Adrenal gland (tissue), 12 donors: ENCODE data around the gene SBNO2. TPM values are rescaled to one million over a fixed set of nuclear protein-coding genes. Genes with fewer than 3 reads are reported as not detected.
A peak's percentile ranks its signal among the peaks of the same experiment; 100 is the strongest.

Experiments
- DNase-seq, 7 donors: peaks; one replicate each; pipeline ENCODE4 v3.0.0-alpha.2; 2019 to 2020
- H3K27ac ChIP-seq, 5 donors: fragments of 200-600 bp; sonication (generic) in 4 of 5; 1 replicate in 3 of 5; 2 replicates in 2 of 5; pipeline versions ENCODE4 v1.5.1 to v1.8.0; 2016 to 2020; ENCODE audit warnings: mild to moderate bottlenecking in 1 of 5
- H3K27me3 ChIP-seq: fragments of 200-600 bp; 2 replicates; pipeline ENCODE4 v1.8.0; 2021
- H3K36me3 ChIP-seq, 2 donors: fragments of 200-600 bp; replicated peaks in 1 of 2; 1 replicate in 1 of 2; 2 replicates in 1 of 2; pipeline versions ENCODE4 v1.5.1 to v1.8.0; 2018 to 2022
- H3K4me1 ChIP-seq, 2 donors: fragments of 200-600 bp; replicated peaks in 1 of 2; 1 replicate in 1 of 2; 2 replicates in 1 of 2; pipeline versions ENCODE4 v1.5.1 to v1.8.0; 2018 to 2021
- H3K4me3 ChIP-seq, 4 donors: fragments of 200-600 bp; sonication (generic) in 3 of 4; one replicate each; pipeline ENCODE4 v1.5.1; 2016 to 2018
- H3K9me3 ChIP-seq, 3 donors: fragments of 200-600 bp; sonication (generic) in 1 of 3; replicated peaks in 1 of 3; 1 replicate in 2 of 3; 2 replicates in 1 of 3; pipeline versions ENCODE4 v1.5.1 to v1.8.0; 2016 to 2021
- CTCF ChIP-seq, 6 experiments: fragments of 450-650 bp in 4 of 6; fragments of 200-600 bp in 2 of 6; sonication (generic) in 1 of 6; IDR thresholded peaks; 1 replicate in 5 of 6; 2 replicates in 1 of 6; pipeline versions ENCODE4 v1.5.1 to v1.8.0; 2016 to 2021; ENCODE audit warnings: antibody characterized with exemption in 6 of 6, mild to moderate bottlenecking in 2 of 6, moderate library complexity in 1 of 6
- POLR2A ChIP-seq, 2 donors: fragments of 450-650 bp; IDR thresholded peaks; one replicate each; pipeline ENCODE4 v1.6.1; 2017; ENCODE audit warnings: antibody characterized with exemption in 2 of 2, mild to moderate bottlenecking in 2 of 2, moderate library complexity in 1 of 2
- WGBS, 4 donors: extraction: QIAGEN DNeasy Blood & Tissue Kit in 2 of 4; methylation state at CpG; one replicate each; pipeline versions ENCODE4 v1.1.5 to v1.1.7; 2013 to 2017; 5-methylcytosine and 5-hydroxymethylcytosine counted together
- intact Hi-C, 2 donors: fragments of 100-400 bp; cut with DNase I; formaldehyde crosslinking; loops; one replicate each; pipeline versions ENCODE4 v1.14.1 to v1.15.0; 2022 to 2023
- polyA plus RNA-seq, 3 donors: library from polyadenylated mRNA; stranded (reverse); fragments of 200-250 nt in 2 of 3; fragments of 350-450 nt in 1 of 3; fragmentation: Illumina TruSeq in 1 of 3; extraction: RNeasy Lipid Tissue Mini Kit (QIAGEN cat#74804) in 1 of 3; gene quantifications; one replicate each; pipeline ENCODE4 v1.2.3, GENCODE V29; 2013 to 2014
- total RNA-seq, 9 donors: library from RNA; depleted of rRNA in 4 of 9; stranded (reverse); fragments of >200 nt in 4 of 9; fragments of 120-200 nt in 1 of 9; fragmentation: NEBNext Ultra II Directional in 1 of 9; extraction: Animal tissue kit (Norgen Biotek cat#: 25700) in 1 of 9; gene quantifications; one replicate each; pipeline versions ENCODE4 v1.1.0 to v1.2.4, GENCODE V29; 2013 to 2023
- donor health status: healthy with polysubstance abuse.
- donor health status: Bipolar disorder and iron deficiency.
- donor health status: DM: yes; HTN: yes; CAD: no.
- donor health status: DM: no; HTN: no; CAD: no.
- donor health status: DM: no; HTN: no; CAD: no.
- donor health status: DM: yes; HTN: yes; CAD: no.

Gene SBNO2
- total and polyA plus RNA-seq, 12 donors = 13.6 to 176 (median 74.7) TPM

GRCh38 chr19:1154731-1155351 is 19.2 kb downstream of the SBNO2 start:
- peak overlapping the region in 1 of 4 donors; percentile 37 for H3K4me3 ChIP-seq
- peaks cover 40 to 58% of the 10 kb centered on the region in 2 donors for H3K4me1 ChIP-seq
- H3K27ac ChIP-seq = peak overlapping the region; percentile 90 to 99 (median 99)
- H3K9me3 ChIP-seq = no peaks in the 10 kb centered on the region
- TF ChIP-seq POLR2A (IDR thresholded peaks at IDR 0.05) = peak in 1 of 2 donors; percentile 87
- peak in 3 of 6 experiments; percentile 10 to 29 (median 12) for TF ChIP-seq CTCF (IDR thresholded peaks at IDR 0.05)
- DNase-seq = peak; percentile 86 to 97 (median 96)
- H3K36me3 ChIP-seq = peaks cover 0 to 34% of the 10 kb centered on the region in 2 donors
- intact Hi-C loops = no loop called here
- WGBS, 4 donors = 0 to 32% (median 15%) methylated on average over 9 to 32 of the region's 32 CpGs
- no peaks in the 10 kb centered on the region for H3K27me3 ChIP-seq

- WGBS, 4 donors = 84 to 95% (median 90%) methylated on average over 9 to 54 of the region's 58 CpGs
- Histone ChIP-seq H3K36me3 (peaks cover 0 to 41% of the 10 kb centered on the region in 2 donors), H3K27me3 (no peaks in the 10 kb centered on the region), H3K27ac (peak overlapping the region; percentile 77 to 99 (median 99)), H3K4me1 (peaks cover 40 to 58% of the 10 kb centered on the region in 2 donors), H3K9me3 (no peaks in the 10 kb centered on the region), H3K4me3 (peak overlapping the region in 1 of 4 donors; percentile 37)
- TF ChIP-seq CTCF (IDR thresholded peaks at IDR 0.05) (no peak), POLR2A (IDR thresholded peaks at IDR 0.05) (no peak)
- intact Hi-C loops = no loop called here
- DNase-seq = peak in 1 of 7 donors; percentile 37
These were observed 20.0 kb downstream of the SBNO2 start for GRCh38 chr19:1153891-1154730.

GRCh38 chr19:1151917-1152587 is 22.0 kb downstream of the SBNO2 start:
- Histone ChIP-seq H3K36me3 (peaks cover 0 to 54% of the 10 kb centered on the region in 2 donors), H3K27ac (peak overlapping the region in 4 of 5 donors; percentile 66 to 97 (median 75)), H3K4me3 (peak overlapping the region in 1 of 4 donors; percentile 23), H3K27me3 (no peaks in the 10 kb centered on the region), H3K9me3 (no peaks in the 10 kb centered on the region), H3K4me1 (peaks cover 40 to 58% of the 10 kb centered on the region in 2 donors)
- no peak for TF ChIP-seq CTCF (IDR thresholded peaks at IDR 0.05)
- no peak for TF ChIP-seq POLR2A (IDR thresholded peaks at IDR 0.05)
- intact Hi-C loops = no loop called here
- WGBS, 4 donors = 76 to 81% (median 79%) methylated on average over 11 to 35 of the region's 35 CpGs
- DNase-seq = peak in 3 of 7 donors; percentile 36 to 54 (median 53)
